ENCODE data around the gene PCDHA12. TPM values are rescaled to one million over a fixed set of nuclear protein-coding genes. Genes with fewer than 3 reads are reported as not detected.

PCDHA12 gene
- total and polyA plus RNA-seq, 9 of the 15 experiments (the other 6 are each of a cell fraction or from before 2014, with no cell fraction given), result not detected

- no peak overlapping the region for H3K4me2 ChIP-seq (ENCODE audit: insufficient read depth, low read length)
- DNase-seq (ENCODE audit: extremely low read depth in 1 of 4, low spot score in 3 of 4) (no peak), FAIRE-seq (no peak), ATAC-seq (no peak)
- WGBS (ENCODE audit: insufficient coverage, low coverage, missing lambda C conversion rate), result 32% methylated on average over 28 of the region's 37 CpGs
- intact Hi-C loops (cut with micrococcal nuclease) (no loop called here), in situ Hi-C loops (cut with MboI) (no loop called here)
- H3K36me3 ChIP-seq (ENCODE audit: control insufficient read depth, insufficient read depth, low read length), result no peaks in the 10 kb centered on the region
- no peaks in the 10 kb centered on the region; the same call in 1 of the 2 replicates for H3K9me3 ChIP-seq (replicated peaks; ENCODE audit: control insufficient read depth, insufficient read depth, low read depth, low read length)
- TF ChIP-seq ZNF644 (tag; IDR thresholded peaks at IDR 0.05; ENCODE audit: low read depth) (no peak), ZNF778 (CRISPR knock-in tag; IDR thresholded peaks at IDR 0.05) (no peak)
- TF ChIP-seq, protein P1, sequence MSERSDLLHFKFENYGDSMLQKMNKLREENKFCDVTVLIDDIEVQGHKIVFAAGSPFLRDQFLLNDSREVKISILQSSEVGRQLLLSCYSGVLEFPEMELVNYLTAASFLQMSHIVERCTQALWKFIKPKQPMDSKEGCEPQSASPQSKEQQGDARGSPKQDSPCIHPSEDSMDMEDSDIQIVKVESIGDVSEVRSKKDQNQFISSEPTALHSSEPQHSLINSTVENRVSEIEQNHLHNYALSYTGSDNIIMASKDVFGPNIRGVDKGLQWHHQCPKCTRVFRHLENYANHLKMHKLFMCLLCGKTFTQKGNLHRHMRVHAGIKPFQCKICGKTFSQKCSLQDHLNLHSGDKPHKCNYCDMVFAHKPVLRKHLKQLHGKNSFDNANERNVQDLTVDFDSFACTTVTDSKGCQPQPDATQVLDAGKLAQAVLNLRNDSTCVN (CRISPR knock-in tag; IDR thresholded peaks at IDR 0.05), result no peak
- TF ChIP-seq, protein P2, sequence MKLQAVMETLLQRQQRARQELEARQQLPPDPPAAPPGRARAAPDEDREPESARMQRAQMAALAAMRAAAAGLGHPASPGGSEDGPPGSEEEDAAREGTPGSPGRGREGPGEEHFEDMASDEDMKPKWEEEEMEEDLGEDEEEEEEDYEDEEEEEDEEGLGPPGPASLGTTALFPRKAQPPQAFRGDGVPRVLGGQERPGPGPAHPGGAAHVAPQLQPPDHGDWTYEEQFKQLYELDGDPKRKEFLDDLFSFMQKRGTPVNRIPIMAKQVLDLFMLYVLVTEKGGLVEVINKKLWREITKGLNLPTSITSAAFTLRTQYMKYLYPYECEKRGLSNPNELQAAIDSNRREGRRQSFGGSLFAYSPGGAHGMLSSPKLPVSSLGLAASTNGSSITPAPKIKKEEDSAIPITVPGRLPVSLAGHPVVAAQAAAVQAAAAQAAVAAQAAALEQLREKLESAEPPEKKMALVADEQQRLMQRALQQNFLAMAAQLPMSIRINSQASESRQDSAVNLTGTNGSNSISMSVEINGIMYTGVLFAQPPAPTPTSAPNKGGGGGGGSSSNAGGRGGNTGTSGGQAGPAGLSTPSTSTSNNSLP (IDR thresholded peaks at IDR 0.05; ENCODE audit: borderline replicate concordance, low read depth, low read length), result no peak
- no peak overlapping the region for H3K9ac ChIP-seq (ENCODE audit: insufficient read depth in 1 of 2, low read depth in 2 of 2, low read length in 2 of 2)
- H3K27ac ChIP-seq (ENCODE audit: extremely low read depth, low read depth, low read length), result no peak overlapping the region
- ChIA-PET POLR2A (no interaction called here), CTCF (ENCODE audit: low intra/inter-chr PET ratio) (no interaction called here)
- no peaks in the 10 kb centered on the region for H3K27me3 ChIP-seq (ENCODE audit: control insufficient read depth in 2 of 2, insufficient read depth in 2 of 2, low read length in 2 of 2)
- H3K9me1 ChIP-seq (ENCODE audit: control insufficient read depth, insufficient read depth, low read length), result no peaks in the 10 kb centered on the region
- no peaks in the 10 kb centered on the region for H4K20me1 ChIP-seq (replicated peaks; ENCODE audit: control insufficient read depth, insufficient read depth, low read length)
- no peaks in the 10 kb centered on the region; a peak in 1 of 5 replicates for H3K4me1 ChIP-seq (replicated peaks in 1 of 2; ENCODE audit: control insufficient read depth in 2 of 2, insufficient read depth in 2 of 2, low read length in 2 of 2)
- no TSS peak for BruUV-seq (replicated peaks)
- no peaks in the 10 kb centered on the region for H3K79me2 ChIP-seq (ENCODE audit: control insufficient read depth, insufficient read depth, low read length)
- no peak overlapping the region for H3K4me3 ChIP-seq
- no peak overlapping the region for H2AFZ ChIP-seq (ENCODE audit: low read depth, low read length)
Measured at GRCh38 chr5:140877262-140877581, 2.1 kb downstream of the PCDHA12 start.
